ENCODE data around the gene KIRREL3.

GRCh38 chr11:126573325-126573978 lies 427.1 kb downstream of the KIRREL3 start:
- TF ChIP-seq POLR2AphosphoS5 (IDR thresholded peaks at IDR 0.05) = no peak
- no peak for TF ChIP-seq CTCF (IDR thresholded peaks at IDR 0.05)
- no peak for TF ChIP-seq POLR2A (IDR thresholded peaks at IDR 0.05)
